Esophagus muscularis mucosa (tissue), 4 donors: ENCODE measurements around the gene BICC1. TPM values are rescaled to one million over a fixed set of nuclear protein-coding genes. Genes with fewer than 3 reads are reported as not detected.

Experiments used
- DNase-seq: peaks from one replicate; pipeline ENCODE4 v3.0.0-alpha.2; 2017; ENCODE audit errors: extremely low spot score
- H3K27ac ChIP-seq, 4 donors: fragments of 200-600 bp; sonication (generic); replicated peaks in 1 of 4; 1 replicate in 3 of 4; 2 replicates in 1 of 4; pipeline ENCODE4 v1.5.1; 2016 to 2019; ENCODE audit warnings: mild to moderate bottlenecking in 1 of 4
- H3K27me3 ChIP-seq, 4 donors: fragments of 200-600 bp; sonication (generic); one replicate each; pipeline versions ENCODE4 v1.5.1 to v1.6.0; 2016 to 2019
- H3K36me3 ChIP-seq, 4 donors: fragments of 200-600 bp; sonication (generic); one replicate each; pipeline ENCODE4 v1.5.1; 2016 to 2019
- H3K4me1 ChIP-seq, 4 donors: fragments of 200-600 bp; sonication (generic); one replicate each; pipeline ENCODE4 v1.5.1; 2016 to 2019
- H3K4me3 ChIP-seq, 4 donors: fragments of 200-600 bp; sonication (generic); 1 replicate in 2 of 4; 2 replicates in 2 of 4; pipeline ENCODE4 v1.5.1; 2016 to 2019; ENCODE audit warnings: mild to moderate bottlenecking in 4 of 4, moderate library complexity in 1 of 4
- H3K9me3 ChIP-seq, 4 donors: fragments of 200-600 bp; sonication (generic); 1 replicate in 3 of 4; 2 replicates in 1 of 4; pipeline ENCODE4 v1.5.1; 2016 to 2019
- CTCF ChIP-seq, 3 experiments: fragments of 200-600 bp in 2 of 3; fragments of 450-650 bp in 1 of 3; sonication (generic) in 2 of 3; IDR thresholded peaks; one replicate each; pipeline ENCODE4 v1.5.1; 2017 to 2019; ENCODE audit warnings: antibody characterized with exemption in 3 of 3, mild to moderate bottlenecking in 2 of 3, moderate library complexity in 1 of 3
- EP300 ChIP-seq: sonication (generic); formaldehyde crosslinking; IDR thresholded peaks from one replicate; pipeline ENCODE4 v1.6.1; 2017; ENCODE audit warnings: antibody characterized with exemption
- POLR2A ChIP-seq: fragments of 450-650 bp; IDR thresholded peaks from one replicate; pipeline ENCODE4 v1.6.1; 2017; ENCODE audit warnings: antibody characterized with exemption, moderate library complexity, mild to moderate bottlenecking, low read depth
- POLR2AphosphoS5 ChIP-seq, 2 donors: sonication (generic); formaldehyde crosslinking; IDR thresholded peaks; one replicate each; pipeline ENCODE4 v1.6.1; 2017; ENCODE audit warnings: antibody characterized with exemption in 2 of 2
- WGBS: methylation state at CpG from one replicate; pipeline ENCODE4 v1.1.5; 2018; 5-methylcytosine and 5-hydroxymethylcytosine counted together
- intact Hi-C: fragments of 100-400 bp; cut with DNase I; formaldehyde crosslinking; loops from one replicate; pipeline ENCODE4 v1.15.1; 2023
- total RNA-seq, 4 donors: library from RNA; depleted of rRNA; stranded (reverse); fragments of >200 nt; gene quantifications; one replicate each; pipeline versions ENCODE4 v1.1.0 to v1.2.1, GENCODE V29; 2016

Gene BICC1
- total RNA-seq, 4 donors from 2014 or later: 19.1 to 24.9 (median 20.5) TPM

DNA sequence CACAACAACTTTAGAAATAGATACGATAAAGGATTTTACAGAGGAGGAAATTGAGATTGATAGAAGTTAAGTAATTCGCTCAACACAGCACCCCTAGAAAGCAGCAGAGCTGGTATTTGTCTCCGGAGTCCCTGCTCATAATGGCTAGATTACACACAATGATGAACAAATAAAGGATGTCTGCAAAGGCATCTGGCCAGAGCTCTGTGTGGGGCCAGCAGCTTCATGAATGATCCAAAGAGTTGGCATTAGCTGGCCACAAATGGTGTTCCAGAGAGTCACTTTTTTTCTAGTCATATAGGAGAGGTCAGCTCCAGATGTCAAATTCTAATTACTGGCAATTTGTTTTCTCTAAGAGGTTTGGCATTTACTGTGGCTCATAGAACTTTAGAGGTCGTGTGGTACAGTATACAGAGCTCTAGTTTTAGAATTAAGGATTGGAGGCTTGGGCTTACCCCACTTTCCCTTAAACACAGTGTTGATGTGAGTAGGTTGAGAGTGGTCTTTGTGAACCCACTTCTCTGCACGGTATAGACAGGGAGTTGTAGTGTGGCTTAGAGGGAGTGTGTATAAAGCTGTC lies 186.2 kb downstream of the BICC1 start:
- no peak overlapping the region for H3K4me3 ChIP-seq
- 79% methylated on average over 5 of the region's 5 CpGs for WGBS
- no peaks in the 10 kb centered on the region for H3K9me3 ChIP-seq
- peaks cover 0 to 3% (median 0%) of the 10 kb centered on the region in 4 donors for H3K27me3 ChIP-seq
- no peaks in the 10 kb centered on the region for H3K36me3 ChIP-seq
- intact Hi-C loops: no loop called here
- no peak overlapping the region for H3K27ac ChIP-seq
- DNase-seq: no peak
- peaks cover 0 to 53% (median 39%) of the 10 kb centered on the region in 4 donors for H3K4me1 ChIP-seq
- no peak for TF ChIP-seq POLR2A
- no peak for TF ChIP-seq POLR2AphosphoS5 (IDR thresholded peaks at IDR 0.05)
- no peak for TF ChIP-seq EP300
- no peak for TF ChIP-seq CTCF (IDR thresholded peaks at IDR 0.05)

GRCh38 chr10:58700591-58700990 lies 187.9 kb downstream of the BICC1 start:
- H3K27me3 ChIP-seq: peaks cover 0 to 3% (median 0%) of the 10 kb centered on the region in 4 donors
- H3K27ac ChIP-seq: peak overlapping the region in 3 of 4 donors; percentile 41 to 67 (median 55)
- no peaks in the 10 kb centered on the region for H3K36me3 ChIP-seq
- intact Hi-C loops: loop anchor here (10.0 kb wide), 1 partner anchor 56 kb away; no protein-coding TSS in a partner anchor
- H3K4me3 ChIP-seq: no peak overlapping the region
- 85% methylated on average over 1 of the region's 1 CpG for WGBS
- DNase-seq: no peak
- TF ChIP-seq POLR2AphosphoS5 (IDR thresholded peaks at IDR 0.05) (no peak), POLR2A (no peak), CTCF (IDR thresholded peaks at IDR 0.05) (no peak), EP300 (no peak)
- H3K4me1 ChIP-seq: peaks cover 0 to 70% (median 54%) of the 10 kb centered on the region in 4 donors
- H3K9me3 ChIP-seq: no peaks in the 10 kb centered on the region

- TF ChIP-seq POLR2A (no peak), EP300 (no peak), POLR2AphosphoS5 (IDR thresholded peaks at IDR 0.05) (peak; percentile 10 to 75), CTCF (IDR thresholded peaks at IDR 0.05) (no peak)
- no peaks in the 10 kb centered on the region for H3K9me3 ChIP-seq
- H3K27ac ChIP-seq: peak overlapping the region; percentile 34 to 67 (median 48)
- intact Hi-C loops: loop anchor here (10.0 kb wide), 1 partner anchor 57 kb away; no protein-coding TSS in a partner anchor
- H3K36me3 ChIP-seq: no peaks in the 10 kb centered on the region
- H3K4me3 ChIP-seq: no peak overlapping the region
- peaks cover 0 to 79% (median 57%) of the 10 kb centered on the region in 4 donors for H3K4me1 ChIP-seq
- peaks cover 0 to 3% (median 0%) of the 10 kb centered on the region in 4 donors for H3K27me3 ChIP-seq
- no peak for DNase-seq
- WGBS: 77% methylated on average over 6 of the region's 6 CpGs
Measured at GRCh38 chr10:58701405-58702135, 188.9 kb downstream of the BICC1 start.

- Histone ChIP-seq H3K27ac (peak overlapping the region in 3 of 4 donors; percentile 58 to 64 (median 60)), H3K4me1 (peaks cover 0 to 72% (median 56%) of the 10 kb centered on the region in 4 donors), H3K4me3 (no peak overlapping the region), H3K27me3 (no peaks in the 10 kb centered on the region), H3K36me3 (no peaks in the 10 kb centered on the region), H3K9me3 (no peaks in the 10 kb centered on the region)
- TF ChIP-seq CTCF (IDR thresholded peaks at IDR 0.05): no peak
- no peak for TF ChIP-seq POLR2AphosphoS5 (IDR thresholded peaks at IDR 0.05)
- TF ChIP-seq EP300: no peak
- TF ChIP-seq POLR2A: no peak
- WGBS: 87% methylated on average over 1 of the region's 1 CpG
- DNase-seq: no peak
- intact Hi-C loops: loop anchor here (10.0 kb wide), 1 partner anchor 59 kb away; no protein-coding TSS in a partner anchor
Measured at GRCh38 chr10:58704226-58704625, 191.6 kb downstream of the BICC1 start.
